ENCODE measurements around the gene PRR15.
"Not testable (repeated sequence)": the region's sequence is repeated elsewhere in the genome, so short reads cannot be mapped to it uniquely, and the experiment has no call there.

DNA sequence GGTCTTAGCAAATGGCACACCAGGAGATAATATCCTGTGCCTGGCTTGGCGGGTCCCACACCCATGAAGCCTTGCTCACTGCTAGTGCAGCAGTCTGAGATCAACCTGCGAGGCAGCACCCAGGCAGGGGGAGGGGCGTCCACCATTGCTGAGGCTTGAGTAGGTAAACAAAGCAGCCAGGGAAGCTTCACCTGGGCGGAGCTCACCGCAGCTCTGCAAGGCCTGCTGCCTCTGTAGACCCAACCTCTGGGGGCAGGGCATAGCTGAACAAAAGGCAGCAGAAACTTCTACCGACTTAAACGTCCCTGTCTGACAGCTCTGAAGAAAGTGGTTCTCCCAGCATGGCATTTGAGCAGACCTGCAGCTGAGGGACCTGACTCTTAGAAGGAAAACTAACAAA is 35.1 kb upstream of the PRR15 start:
- TF ChIP-seq, protein P1, sequence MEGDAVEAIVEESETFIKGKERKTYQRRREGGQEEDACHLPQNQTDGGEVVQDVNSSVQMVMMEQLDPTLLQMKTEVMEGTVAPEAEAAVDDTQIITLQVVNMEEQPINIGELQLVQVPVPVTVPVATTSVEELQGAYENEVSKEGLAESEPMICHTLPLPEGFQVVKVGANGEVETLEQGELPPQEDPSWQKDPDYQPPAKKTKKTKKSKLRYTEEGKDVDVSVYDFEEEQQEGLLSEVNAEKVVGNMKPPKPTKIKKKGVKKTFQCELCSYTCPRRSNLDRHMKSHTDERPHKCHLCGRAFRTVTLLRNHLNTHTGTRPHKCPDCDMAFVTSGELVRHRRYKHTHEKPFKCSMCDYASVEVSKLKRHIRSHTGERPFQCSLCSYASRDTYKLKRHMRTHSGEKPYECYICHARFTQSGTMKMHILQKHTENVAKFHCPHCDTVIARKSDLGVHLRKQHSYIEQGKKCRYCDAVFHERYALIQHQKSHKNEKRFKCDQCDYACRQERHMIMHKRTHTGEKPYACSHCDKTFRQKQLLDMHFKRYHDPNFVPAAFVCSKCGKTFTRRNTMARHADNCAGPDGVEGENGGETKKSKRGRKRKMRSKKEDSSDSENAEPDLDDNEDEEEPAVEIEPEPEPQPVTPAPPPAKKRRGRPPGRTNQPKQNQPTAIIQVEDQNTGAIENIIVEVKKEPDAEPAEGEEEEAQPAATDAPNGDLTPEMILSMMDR (IDR thresholded peaks at IDR 0.05; ENCODE audit: poor library complexity) = not testable (repeated sequence)
- TF ChIP-seq EZH2 (IDR thresholded peaks at IDR 0.05; ENCODE audit: borderline replicate concordance); EZH2phosphoT487 (IDR thresholded peaks at IDR 0.05; ENCODE audit: low read depth, severe bottlenecking, unreplicated experiment): not testable (repeated sequence)
